AG04449 (cell line): ENCODE results near the gene LRFN3.

Experiments
- CTCF ChIA-PET: fragments of 350-600 bp; formaldehyde crosslinking; extraction: SDS; loops from one replicate; lab custom pipeline; 2021; ENCODE audit warnings: antibody characterized with exemption; lab: Yijun Ruan, JAX
- POLR2A ChIA-PET: fragments of 400-600, 350-600 bp; formaldehyde crosslinking; extraction: SDS; loops from one replicate; lab custom pipeline; 2020; ENCODE audit warnings: antibody characterized with exemption, inconsistent platforms; lab: Yijun Ruan, JAX
- DNase-seq: peaks from one replicate; pipeline ENCODE4 v3.0.0-alpha.2; 2010; ENCODE audit warnings: low read depth, low spot score
- H3K4me3 ChIP-seq: 2 replicates; pipeline ENCODE4 v1.5.1; 2011; ENCODE audit warnings: low read depth, mild to moderate bottlenecking, control low read depth, low read length
- TF ChIP-seq, protein P1 (sequence below): IDR thresholded peaks from one replicate; pipeline ENCODE4 v1.5.1; 2011; ENCODE audit warnings: mild to moderate bottlenecking, moderate library complexity, low read length, control low read depth, inconsistent platforms; ENCODE audit not compliant: insufficient read depth; ENCODE audit errors: missing control alignments

LRFN3 gene

DNA sequence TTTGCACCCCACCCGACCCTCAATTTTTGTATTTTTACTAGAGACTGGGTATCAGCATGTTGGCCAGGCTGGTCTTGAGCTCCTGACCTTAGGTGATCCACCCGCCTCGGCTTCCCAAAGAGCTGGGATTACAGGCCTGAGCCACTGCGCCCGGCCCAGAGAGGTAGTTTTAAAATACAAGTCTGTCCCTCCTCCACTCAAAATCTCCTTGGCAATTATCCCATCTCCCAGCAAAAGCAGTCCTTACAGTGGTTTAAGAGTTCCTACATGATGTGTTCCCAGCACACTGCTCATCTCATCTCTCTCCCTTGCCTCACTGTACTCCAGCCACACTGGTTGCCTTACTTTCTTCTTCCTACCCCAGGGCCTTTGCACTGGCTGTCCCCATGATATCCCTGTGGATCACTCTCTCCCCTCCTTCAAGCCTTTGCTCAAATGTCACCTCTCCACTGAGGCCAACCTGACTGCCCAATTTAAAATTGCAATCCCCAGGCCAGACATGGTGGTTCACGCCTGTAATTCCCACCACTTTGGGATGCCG is 24.3 kb downstream of the LRFN3 start:
- no peak overlapping the region for H3K4me3 ChIP-seq
- TF ChIP-seq, protein P1, sequence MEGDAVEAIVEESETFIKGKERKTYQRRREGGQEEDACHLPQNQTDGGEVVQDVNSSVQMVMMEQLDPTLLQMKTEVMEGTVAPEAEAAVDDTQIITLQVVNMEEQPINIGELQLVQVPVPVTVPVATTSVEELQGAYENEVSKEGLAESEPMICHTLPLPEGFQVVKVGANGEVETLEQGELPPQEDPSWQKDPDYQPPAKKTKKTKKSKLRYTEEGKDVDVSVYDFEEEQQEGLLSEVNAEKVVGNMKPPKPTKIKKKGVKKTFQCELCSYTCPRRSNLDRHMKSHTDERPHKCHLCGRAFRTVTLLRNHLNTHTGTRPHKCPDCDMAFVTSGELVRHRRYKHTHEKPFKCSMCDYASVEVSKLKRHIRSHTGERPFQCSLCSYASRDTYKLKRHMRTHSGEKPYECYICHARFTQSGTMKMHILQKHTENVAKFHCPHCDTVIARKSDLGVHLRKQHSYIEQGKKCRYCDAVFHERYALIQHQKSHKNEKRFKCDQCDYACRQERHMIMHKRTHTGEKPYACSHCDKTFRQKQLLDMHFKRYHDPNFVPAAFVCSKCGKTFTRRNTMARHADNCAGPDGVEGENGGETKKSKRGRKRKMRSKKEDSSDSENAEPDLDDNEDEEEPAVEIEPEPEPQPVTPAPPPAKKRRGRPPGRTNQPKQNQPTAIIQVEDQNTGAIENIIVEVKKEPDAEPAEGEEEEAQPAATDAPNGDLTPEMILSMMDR = no peak
- ChIA-PET CTCF (interaction anchor here (1.2 kb wide), 1 partner anchor 31 kb away, joined by 3 read pairs; no protein-coding TSS in a partner anchor), POLR2A (no interaction called here)
- no peak for DNase-seq

DNA sequence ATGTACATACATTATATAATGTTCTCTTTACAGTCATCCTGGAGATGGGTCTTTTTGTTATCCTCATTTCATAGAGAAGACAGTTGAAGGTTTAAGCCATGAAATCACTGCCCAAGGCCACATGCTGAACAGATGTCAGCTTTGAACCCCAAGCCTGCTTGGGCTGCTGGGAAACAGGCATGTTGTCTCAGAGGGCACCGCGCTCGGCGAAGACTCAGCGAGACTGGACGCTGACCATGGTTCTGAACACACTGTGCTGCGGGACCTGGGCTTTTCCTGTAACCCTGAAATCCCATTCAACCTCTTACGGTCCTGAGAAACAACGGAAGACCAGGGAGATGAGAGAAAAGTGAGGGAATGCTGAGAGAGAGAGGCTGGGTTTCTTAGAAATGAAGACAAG is 27.3 kb downstream of the LRFN3 start:
- no peak for DNase-seq
- no peak overlapping the region for H3K4me3 ChIP-seq
- CTCF ChIA-PET = interaction anchor here (0.8 to 1.4 kb wide), 2 partner anchors 17 to 30 kb away, joined by 3 to 4 read pairs; no protein-coding TSS in a partner anchor
- POLR2A ChIA-PET = no interaction called here
- TF ChIP-seq, protein P1 = no peak

DNA sequence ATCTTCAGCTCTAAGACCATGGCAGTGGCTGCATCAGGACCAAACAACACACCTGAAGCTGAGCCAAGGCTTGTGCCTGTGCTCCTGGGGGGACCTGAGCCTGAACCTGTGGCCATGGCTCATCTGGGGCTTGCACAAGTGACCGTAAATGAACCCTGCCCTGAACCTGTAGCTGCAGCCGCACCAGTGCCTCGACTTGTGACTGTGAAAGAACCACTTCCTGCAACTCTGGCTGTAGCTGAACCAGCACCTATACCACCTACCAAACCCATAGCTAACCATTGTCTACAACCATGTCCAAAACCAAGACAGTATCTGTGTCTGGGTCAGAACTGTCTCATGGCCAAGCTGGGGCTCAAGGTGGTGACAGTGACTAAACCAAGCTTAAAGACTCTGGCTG is 30.6 kb downstream of the LRFN3 start:
- ChIA-PET POLR2A (no interaction called here), CTCF (no interaction called here)
- H3K4me3 ChIP-seq = no peak overlapping the region
- no peak for DNase-seq
- TF ChIP-seq, protein P1 = no peak

DNA sequence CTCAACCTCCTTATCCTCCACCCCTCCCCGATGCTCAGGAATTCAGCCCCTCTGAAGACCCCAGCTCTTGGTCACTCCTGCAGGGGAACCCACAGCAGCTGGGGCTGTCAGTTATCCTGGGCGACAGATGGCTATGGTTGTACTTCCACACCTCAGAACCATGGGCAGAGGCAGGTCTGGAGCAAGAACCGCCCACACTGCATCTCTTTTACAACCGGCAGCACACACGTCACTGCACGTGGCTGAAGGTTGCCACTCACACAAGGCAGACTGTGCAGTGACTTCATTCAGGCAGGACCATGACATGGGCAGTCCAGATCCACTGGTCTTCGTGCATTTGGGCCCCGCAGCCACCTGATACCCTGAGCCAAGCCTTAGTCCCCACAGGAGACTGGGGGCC is 37.3 kb downstream of the LRFN3 start:
- TF ChIP-seq, protein P1 = no peak
- DNase-seq = no peak
- CTCF ChIA-PET = no interaction called here
- no peak overlapping the region for H3K4me3 ChIP-seq
- POLR2A ChIA-PET = no interaction called here

DNA sequence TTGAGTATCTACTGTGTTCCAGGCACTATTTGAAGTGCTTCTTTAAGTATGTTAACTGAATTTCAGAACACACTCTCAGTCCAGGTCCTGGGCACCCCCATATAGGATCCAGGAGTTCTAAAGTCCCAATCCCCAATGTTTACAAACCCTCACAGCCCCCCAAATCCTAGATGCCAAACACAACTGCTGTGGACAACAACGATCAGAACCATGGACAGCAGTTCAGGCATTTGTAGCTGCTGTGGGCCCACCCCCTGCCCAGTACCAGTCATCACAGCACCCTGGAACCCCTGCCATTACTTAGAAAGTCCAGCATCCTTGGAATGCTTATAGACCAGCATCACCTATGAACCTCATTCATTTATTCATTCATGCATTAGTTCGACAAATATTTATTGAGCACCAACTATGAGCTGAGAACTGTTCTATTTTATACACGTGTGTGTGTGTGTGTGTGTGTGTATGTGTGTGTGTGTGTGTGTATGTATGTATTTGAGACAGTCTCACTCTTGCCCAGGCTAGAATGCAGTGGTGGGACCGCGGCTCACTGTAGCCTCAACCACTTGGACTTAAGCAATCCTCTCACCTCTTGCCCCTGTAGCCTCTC is 39.5 kb downstream of the LRFN3 start:
- no peak for DNase-seq
- no peak overlapping the region for H3K4me3 ChIP-seq
- TF ChIP-seq, protein P1 = no peak
- POLR2A ChIA-PET = no interaction called here
- CTCF ChIA-PET = interaction anchor here (1.1 kb wide), 1 partner anchor 27 kb away, joined by 4 read pairs; no protein-coding TSS in a partner anchor

DNA sequence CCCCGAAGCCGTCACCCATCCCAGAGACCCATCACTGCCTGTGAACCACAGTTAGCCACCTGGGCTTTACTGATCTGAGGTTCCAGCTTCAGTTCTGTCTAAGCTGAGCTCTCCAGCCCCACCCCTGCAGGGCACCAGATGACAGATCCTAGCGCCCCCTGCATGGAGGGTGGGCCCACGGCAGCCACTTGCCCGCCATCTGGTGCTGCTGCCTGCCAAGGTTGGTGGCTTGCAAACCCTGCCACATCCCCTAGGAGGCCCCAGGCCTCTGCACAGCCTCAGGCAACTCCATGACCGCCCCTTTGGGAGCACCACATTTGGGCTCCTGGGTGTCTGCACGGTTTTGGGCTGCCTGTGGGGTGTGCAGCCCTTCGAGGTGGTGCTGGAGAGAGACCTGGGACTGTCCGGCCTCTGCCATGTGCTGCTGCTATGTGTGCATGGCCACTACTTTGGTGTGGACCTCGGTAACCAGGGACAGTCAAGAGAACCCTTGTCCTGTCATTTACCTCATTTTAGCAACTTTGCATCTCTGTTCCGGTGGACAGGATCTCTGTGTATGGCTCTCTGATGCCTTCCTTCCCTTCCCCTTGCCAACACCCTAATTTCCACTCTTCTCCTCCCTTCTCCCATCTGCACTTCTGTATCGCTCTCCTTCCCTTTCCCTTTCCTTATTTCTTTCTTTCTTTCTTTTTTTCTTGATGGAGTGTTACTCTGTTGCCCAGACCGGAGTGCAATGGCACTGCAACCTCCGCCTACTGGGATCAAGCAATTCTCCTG is 41.5 kb downstream of the LRFN3 start:
- H3K4me3 ChIP-seq = no peak overlapping the region
- no peak for DNase-seq
- TF ChIP-seq, protein P1 = no peak
- ChIA-PET CTCF (no interaction called here), POLR2A (no interaction called here)
